ENCODE results near the gene MVB12B.
"Not testable (repeated sequence)": the region's sequence is repeated elsewhere in the genome, so short reads cannot be mapped to it uniquely, and the experiment has no call there.

Gene MVB12B, protein sequence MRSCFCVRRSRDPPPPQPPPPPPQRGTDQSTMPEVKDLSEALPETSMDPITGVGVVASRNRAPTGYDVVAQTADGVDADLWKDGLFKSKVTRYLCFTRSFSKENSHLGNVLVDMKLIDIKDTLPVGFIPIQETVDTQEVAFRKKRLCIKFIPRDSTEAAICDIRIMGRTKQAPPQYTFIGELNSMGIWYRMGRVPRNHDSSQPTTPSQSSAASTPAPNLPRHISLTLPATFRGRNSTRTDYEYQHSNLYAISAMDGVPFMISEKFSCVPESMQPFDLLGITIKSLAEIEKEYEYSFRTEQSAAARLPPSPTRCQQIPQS

DNA sequence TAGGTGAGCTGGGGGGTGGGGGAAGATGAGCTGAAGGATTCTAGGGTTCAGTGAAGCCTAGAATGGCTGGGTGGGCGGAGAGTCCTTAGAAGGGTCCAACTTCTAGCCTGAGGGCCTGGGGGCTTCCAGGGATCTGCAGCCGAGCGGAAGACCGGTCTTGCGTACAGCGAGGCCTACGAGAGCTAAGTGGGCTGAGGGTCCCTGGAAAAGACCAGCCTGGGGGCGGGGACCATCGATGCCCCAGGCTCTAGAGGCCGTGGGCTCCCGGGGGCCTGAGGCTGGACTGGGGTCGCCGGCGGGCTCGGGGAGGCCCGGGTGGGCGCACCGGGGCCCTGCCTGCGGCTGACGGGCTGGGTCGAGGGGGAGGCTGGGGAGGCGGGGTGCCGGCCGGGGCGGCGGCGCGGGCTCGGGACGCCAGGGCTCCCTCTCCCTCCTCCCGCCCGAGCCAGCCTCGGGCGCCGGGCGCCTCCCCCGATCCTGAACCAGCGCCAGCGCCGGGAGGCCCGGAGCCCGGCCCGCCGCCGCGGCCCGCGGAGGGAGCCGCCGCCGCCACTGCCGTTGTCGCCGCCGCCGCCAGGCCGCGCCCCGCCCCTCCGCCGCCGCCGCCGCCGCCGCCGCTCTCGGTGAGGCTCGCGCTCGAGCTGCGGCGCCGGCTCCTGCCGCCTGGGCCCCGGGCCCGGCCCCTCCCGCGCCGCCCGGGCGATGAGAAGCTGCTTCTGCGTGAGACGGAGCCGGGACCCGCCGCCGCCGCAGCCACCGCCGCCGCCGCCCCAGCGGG, at the start of gene MVB12B:
Gene MVB12B (plus strand): TSS at position 602 of the 778 bp plus-strand sequence. CDS start 101 bp downstream, at position 703.
- no peaks in the 10 kb centered on the region for H3K79me2 ChIP-seq (ENCODE audit: insufficient read depth, low read length)
- H3K9me3 ChIP-seq (ENCODE audit: insufficient read depth, low read length), result no peaks in the 10 kb centered on the region
- H3K27ac ChIP-seq (ENCODE audit: low read depth, low read length), result no peak within 1 kb of the TSS
- H3K9me2 ChIP-seq (replicated peaks; ENCODE audit: insufficient read depth, low read length), result no peaks in the 10 kb centered on the region
- H3K4me2 ChIP-seq (ENCODE audit: low read depth, low read length, poor library complexity, severe bottlenecking), result peak within 1 kb of the TSS; percentile 20
- H3K9ac ChIP-seq (ENCODE audit: low read length), result no peak within 1 kb of the TSS
- no peaks in the 10 kb centered on the region; the same call in 1 of the 2 replicates for H4K20me1 ChIP-seq (ENCODE audit: low read depth, low read length)
- no peak within 1 kb of the TSS for H3K4me3 ChIP-seq (ENCODE audit: insufficient read depth, low read length, poor library complexity, severe bottlenecking)
- H3F3A ChIP-seq (ENCODE audit: insufficient read depth), result no peaks in the 10 kb centered on the region
- 0 out of 2 replicates have a peak, but pooled peaks cover 4% of the 10 kb centered on the region for H3K27me3 ChIP-seq (ENCODE audit: low read length)
- H2AFZ ChIP-seq (ENCODE audit: low read depth, low read length, severe bottlenecking), result no peak within 1 kb of the TSS
- H3K36me3 ChIP-seq (ENCODE audit: low read length), result no peaks in the 10 kb centered on the region
- TF ChIP-seq EZH2phosphoT487 (conservative IDR thresholded peaks at IDR 0.05; ENCODE audit: low read length), result no peak
- TF ChIP-seq, protein P1, sequence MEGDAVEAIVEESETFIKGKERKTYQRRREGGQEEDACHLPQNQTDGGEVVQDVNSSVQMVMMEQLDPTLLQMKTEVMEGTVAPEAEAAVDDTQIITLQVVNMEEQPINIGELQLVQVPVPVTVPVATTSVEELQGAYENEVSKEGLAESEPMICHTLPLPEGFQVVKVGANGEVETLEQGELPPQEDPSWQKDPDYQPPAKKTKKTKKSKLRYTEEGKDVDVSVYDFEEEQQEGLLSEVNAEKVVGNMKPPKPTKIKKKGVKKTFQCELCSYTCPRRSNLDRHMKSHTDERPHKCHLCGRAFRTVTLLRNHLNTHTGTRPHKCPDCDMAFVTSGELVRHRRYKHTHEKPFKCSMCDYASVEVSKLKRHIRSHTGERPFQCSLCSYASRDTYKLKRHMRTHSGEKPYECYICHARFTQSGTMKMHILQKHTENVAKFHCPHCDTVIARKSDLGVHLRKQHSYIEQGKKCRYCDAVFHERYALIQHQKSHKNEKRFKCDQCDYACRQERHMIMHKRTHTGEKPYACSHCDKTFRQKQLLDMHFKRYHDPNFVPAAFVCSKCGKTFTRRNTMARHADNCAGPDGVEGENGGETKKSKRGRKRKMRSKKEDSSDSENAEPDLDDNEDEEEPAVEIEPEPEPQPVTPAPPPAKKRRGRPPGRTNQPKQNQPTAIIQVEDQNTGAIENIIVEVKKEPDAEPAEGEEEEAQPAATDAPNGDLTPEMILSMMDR (IDR thresholded peaks at IDR 0.05; ENCODE audit: insufficient read depth, low read length, poor library complexity, severe bottlenecking), result no peak

DNA sequence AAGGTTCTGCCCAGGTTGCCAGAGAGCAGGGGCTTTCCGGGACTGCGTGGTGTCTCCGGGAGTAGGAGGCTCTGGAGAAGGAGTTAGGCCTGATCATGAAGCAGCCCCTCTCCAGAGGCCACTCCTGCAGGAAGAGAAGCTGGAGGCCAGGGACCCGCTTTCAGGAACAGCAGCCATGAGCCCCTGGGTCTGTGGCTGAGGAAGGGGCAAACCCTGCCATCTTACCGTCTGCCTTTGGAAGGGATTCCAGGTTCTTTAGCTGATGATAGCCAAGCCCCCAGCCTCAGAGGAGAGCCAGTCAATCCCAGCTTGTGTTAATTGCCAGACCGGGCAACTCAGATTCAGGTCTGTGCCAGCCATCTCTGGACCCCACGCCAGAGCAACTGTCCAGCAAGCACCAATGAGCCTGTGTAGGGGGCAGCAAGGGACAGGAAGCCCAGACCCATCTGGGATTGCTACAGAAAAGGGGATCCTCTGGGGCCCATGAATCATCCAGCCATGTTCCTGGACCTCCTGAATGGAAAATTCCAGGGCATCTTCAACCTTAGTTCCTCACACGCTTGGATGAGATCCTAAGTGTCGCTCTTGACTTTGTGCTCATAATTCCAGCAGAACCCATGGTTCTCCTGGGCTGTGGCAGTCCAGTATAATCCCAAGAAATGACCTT, 42.7 kb upstream of the MVB12B start:
- Histone ChIP-seq H3K27me3 (ENCODE audit: low read length) (no peaks in the 10 kb centered on the region), H3K9me3 (ENCODE audit: insufficient read depth, low read length) (no peaks in the 10 kb centered on the region), H2AFZ (ENCODE audit: low read depth, low read length, severe bottlenecking) (no peak overlapping the region), H3K36me3 (ENCODE audit: low read length) (no peaks in the 10 kb centered on the region), H3K27ac (ENCODE audit: low read depth, low read length) (no peak overlapping the region), H3K79me2 (ENCODE audit: insufficient read depth, low read length) (no peaks in the 10 kb centered on the region), H3K4me2 (ENCODE audit: low read depth, low read length, poor library complexity, severe bottlenecking) (no peak overlapping the region), H3K4me3 (ENCODE audit: insufficient read depth, low read length, poor library complexity, severe bottlenecking) (no peak overlapping the region), H3K9ac (ENCODE audit: low read length) (no peak overlapping the region), H3F3A (ENCODE audit: insufficient read depth) (no peaks in the 10 kb centered on the region), H4K20me1 (ENCODE audit: low read depth, low read length) (no peaks in the 10 kb centered on the region), H3K9me2 (replicated peaks; ENCODE audit: insufficient read depth, low read length) (no peaks in the 10 kb centered on the region)
- TF ChIP-seq, protein P1 (IDR thresholded peaks at IDR 0.05; ENCODE audit: insufficient read depth, low read length, poor library complexity, severe bottlenecking), result no peak
- no peak for TF ChIP-seq EZH2phosphoT487 (conservative IDR thresholded peaks at IDR 0.05; ENCODE audit: low read length)

DNA sequence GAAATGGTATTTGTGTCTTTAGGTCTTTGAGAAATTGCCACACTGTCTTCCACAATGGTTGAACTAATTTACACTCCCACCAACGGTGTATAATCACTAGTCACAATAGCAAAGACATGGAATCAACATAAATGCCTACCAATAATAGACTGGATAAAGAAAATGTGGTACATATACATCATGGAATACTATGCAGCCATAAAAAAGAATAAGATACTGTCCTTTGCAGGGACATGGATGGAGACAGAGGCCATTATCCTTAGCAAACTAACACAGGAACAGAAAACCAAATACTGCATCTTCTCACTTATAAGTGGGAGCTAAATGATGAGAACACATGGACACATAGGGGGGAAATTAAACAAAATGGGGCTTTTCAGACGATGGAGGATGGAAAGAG, 41.0 kb upstream of the MVB12B start:
- not testable (repeated sequence) for H3K27ac ChIP-seq (ENCODE audit: low read depth, low read length); H3F3A ChIP-seq (ENCODE audit: insufficient read depth); H3K36me3 ChIP-seq (ENCODE audit: low read length); H3K9ac ChIP-seq (ENCODE audit: low read length); H3K27me3 ChIP-seq (ENCODE audit: low read length); H3K4me3 ChIP-seq (ENCODE audit: insufficient read depth, low read length, poor library complexity, severe bottlenecking); H3K4me2 ChIP-seq (ENCODE audit: low read depth, low read length, poor library complexity, severe bottlenecking); H4K20me1 ChIP-seq (ENCODE audit: low read depth, low read length); H2AFZ ChIP-seq (ENCODE audit: low read depth, low read length, severe bottlenecking); H3K79me2 ChIP-seq (ENCODE audit: insufficient read depth, low read length); H3K9me2 ChIP-seq (replicated peaks; ENCODE audit: insufficient read depth, low read length); H3K9me3 ChIP-seq (ENCODE audit: insufficient read depth, low read length)

Measured in SU-DHL-6 (cell line).